GM18498 (cell line): ENCODE data around the gene NSMCE1.
"Not testable (repeated sequence)": the region's sequence is repeated elsewhere in the genome, so short reads cannot be mapped to it uniquely, and the experiment has no call there.

Experiments
- ATAC-seq: cut with Tn5 transposase; IDR thresholded peaks from one replicate; pipeline ENCODE4 v1.9.1; 2021; ENCODE audit warnings: mild to moderate bottlenecking, moderate library complexity; ENCODE audit not compliant: unreplicated experiment

NSMCE1 gene

GRCh38 chr16:27220527-27220926 is 48.0 kb downstream of the NSMCE1 start:
- ATAC-seq = no peak

GRCh38 chr16:27220120-27220519 is 48.5 kb downstream of the NSMCE1 start:
- no peak for ATAC-seq

- no peak for ATAC-seq
These were observed 49.4 kb downstream of the NSMCE1 start for GRCh38 chr16:27219161-27219560.

- ATAC-seq = no peak
These were observed 49.8 kb downstream of the NSMCE1 start for GRCh38 chr16:27218756-27219155.

DNA sequence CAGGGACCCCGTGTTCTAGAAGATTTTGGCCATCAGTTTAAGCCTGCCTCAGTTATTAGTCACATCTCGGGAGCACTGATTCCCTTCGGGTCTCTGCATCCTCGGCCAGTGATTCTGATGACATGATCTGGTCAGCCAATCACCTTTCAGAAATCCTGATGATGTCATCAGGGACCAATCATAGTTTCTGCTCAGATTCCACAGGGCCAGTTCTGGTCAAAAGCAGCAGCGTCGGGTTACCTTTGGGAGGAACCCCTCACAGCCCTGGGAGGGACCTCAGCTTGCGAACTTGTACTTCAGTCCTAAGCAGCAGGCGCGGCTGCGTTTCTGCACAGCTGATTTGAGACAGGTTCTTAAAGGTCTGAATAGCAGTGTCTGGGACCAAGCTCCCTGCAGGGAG is 51.3 kb downstream of the NSMCE1 start:
- no peak for ATAC-seq

GRCh38 chr16:27216297-27216885 is 52.2 kb downstream of the NSMCE1 start:
- no peak for ATAC-seq

GRCh38 chr16:27215660-27216059 is 52.9 kb downstream of the NSMCE1 start:
- no peak for ATAC-seq

GRCh38 chr16:27214084-27214961 is 54.2 kb downstream of the NSMCE1 start:
- ATAC-seq = no peak

GRCh38 chr16:27211026-27211425 is 57.5 kb downstream of the NSMCE1 start:
- no peak for ATAC-seq

GRCh38 chr16:27210174-27210573 is 58.4 kb downstream of the NSMCE1 start:
- no peak for ATAC-seq

DNA sequence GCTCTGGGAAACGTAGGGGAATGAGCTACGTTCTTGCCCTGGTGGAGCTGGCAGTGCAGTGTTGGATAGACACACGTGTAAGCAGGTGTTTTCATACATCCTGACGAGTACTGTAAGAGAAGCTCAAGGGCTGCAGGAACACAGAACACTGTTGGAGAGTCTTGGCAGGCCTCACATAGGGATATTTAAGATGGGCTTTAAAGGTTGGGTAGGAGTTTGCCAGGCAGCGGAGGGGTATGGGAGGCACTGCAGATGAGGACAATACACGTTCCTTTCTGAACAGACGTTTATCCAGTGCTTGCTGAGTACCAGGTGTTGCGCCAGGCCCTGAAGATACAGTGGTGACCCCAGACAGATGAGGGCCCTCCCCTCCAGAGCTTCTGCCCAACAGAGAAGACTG is 59.0 kb downstream of the NSMCE1 start:
- ATAC-seq = no peak

DNA sequence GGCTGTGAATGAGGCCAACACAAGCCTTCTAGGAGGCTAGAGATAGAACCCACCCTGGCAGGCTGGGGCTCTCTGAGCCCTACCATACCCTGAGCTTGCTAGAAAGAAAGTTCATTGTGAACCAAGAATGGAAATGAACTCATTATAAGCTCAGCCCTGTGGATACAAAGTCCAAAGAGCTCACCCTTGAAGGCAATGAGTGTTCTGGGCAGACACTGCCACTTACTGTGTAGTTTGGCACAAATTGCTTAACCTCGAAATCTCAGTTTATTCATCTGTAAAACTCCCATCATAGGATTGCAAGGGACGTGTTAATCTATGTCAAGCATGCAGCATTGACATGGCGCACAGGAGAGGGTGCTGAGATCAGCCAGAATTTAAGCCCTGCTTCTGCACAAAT is 59.8 kb downstream of the NSMCE1 start:
- no peak for ATAC-seq

DNA sequence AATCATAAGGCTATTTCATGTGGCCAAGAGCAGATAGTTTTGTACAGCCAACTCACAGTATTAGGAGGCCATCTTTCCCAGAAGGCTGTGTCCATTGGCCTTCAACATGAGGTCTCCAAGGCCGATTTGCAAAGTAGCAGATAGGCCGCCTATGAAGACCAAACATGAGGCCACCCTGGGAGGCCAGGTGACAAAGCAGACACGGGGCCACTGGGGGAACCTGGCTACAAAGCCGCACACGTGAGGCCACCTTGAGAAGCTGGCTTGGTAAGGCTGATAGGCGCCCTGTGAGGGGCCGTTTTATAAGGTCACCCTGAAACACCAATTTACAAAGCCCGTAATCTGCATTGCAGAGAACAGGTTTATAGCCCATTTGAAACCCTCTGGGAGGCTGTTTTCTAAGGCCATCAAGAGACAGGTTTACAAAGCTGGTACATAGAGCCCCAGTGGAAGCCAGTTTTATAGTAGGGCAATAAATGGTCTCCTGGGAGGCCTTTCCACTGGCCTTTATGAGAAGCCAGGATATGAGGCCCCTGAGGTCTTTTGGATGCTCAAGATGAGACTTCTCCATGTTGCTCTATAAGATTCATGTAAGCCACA is 60.4 kb downstream of the NSMCE1 start:
- ATAC-seq = no peak

DNA sequence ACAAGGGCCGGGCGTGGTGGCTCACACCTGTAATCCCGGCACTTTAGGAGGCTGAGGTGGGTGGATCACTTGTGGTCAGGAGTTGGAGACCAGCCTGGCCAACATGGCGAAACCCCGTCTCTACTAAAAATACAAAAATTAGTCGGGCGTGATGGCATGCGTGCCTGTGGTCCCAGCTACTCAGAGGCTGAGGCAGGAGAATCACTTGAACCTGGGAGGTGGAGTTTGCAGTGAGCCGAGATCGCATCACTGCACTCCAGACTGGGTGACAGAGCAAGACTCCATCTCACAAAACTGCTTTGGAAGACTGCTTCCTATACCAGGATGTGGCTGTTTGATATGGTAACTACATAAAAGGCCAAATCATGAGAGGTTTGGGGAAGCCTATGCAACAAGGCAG is 61.5 kb downstream of the NSMCE1 start:
- not testable (repeated sequence) for ATAC-seq

DNA sequence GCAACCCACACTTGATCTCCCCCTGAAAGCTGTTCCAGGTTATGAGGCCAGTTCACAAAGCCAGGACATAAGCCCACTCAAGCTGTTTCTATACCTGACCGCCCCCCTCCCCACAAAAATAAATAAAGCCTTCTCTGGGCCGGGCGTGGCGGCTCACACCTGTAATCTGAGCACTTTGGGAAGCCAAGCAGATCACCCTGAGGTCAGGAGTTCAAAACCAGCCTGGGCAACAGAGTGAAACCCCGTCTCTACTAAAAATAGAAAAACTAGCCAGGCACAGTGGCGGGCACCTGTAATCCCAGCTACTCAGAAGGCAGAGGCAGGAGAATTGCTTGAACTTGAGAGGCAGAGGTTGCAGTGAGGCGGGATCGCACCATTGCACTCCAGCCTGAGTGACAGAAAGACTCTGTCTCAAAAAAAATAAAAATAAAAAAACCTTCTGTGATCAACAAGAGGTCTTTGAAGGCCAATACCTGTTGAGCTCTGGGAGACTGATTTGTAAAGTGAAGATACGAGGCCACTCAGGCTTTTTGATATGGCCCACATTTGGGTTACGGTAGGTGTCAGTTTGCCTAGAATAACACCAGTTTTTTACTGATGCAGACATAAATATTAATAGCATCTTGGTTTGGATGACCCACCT is 63.0 kb downstream of the NSMCE1 start:
- no peak for ATAC-seq

GRCh38 chr16:27204312-27204915 is 64.2 kb downstream of the NSMCE1 start:
- ATAC-seq = no peak

DNA sequence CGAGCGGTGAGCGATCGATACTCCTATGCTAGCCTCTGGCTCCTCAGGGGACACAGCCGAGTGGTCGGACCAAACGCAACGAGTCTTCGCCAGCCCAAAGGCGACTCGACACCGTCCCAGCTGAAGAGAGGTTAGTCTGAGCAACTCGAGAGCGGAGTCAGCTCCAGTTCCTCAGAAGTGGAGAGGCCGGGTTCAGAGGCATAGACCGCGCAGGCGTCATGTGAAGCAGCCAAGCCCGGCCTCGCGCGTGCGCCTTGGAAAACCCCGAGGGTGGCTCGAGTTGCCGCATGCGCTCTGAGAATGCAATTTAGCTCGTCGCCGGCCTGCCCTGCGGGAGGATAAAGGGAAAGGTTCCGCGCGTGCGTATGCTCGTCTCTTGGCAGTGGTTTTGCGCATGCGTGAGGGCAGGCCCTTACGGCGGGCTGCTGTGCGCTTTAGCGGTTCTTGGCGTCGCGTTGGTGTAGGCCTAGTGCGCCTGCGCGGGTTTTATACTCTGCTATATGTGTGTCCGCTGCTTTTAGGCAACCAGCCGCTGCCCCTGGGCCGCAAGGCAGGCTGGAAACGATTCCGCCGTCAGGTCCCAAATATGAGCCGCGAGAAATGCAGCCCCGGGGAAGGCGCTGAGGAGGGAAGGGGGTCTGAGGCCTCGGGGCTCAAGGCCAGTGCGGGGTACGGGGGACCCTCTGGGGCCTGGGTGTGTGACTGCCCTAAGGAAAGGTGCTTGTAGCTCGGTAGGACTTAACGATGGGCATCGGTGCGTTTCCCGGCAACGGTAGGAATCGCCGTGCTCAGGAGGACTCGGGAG is 64.9 kb downstream of the NSMCE1 start, which contains the start of gene KDM8:
Gene KDM8, plus strand, starts transcription at position 20 of the 805 bp plus-strand sequence. CDS start 6,598 bp downstream, outside the sequence.
- ATAC-seq = peak; percentile 88

GRCh38 chr16:27202923-27203506 is 65.6 kb downstream of the NSMCE1 start:
- peak; percentile 74 for ATAC-seq

GRCh38 chr16:27200914-27201313 is 67.7 kb downstream of the NSMCE1 start:
- not testable (repeated sequence) for ATAC-seq

- peak; percentile 30 for ATAC-seq
These were observed 68.8 kb downstream of the NSMCE1 start for GRCh38 chr16:27199736-27200135.
